HG02588 (cell line): Measurements from ENCODE around the gene MISP.

Experiments used
- ATAC-seq: cut with Tn5 transposase; IDR thresholded peaks from one replicate; pipeline ENCODE4 v1.9.1; 2021; ENCODE audit warnings: mild to moderate bottlenecking, moderate library complexity; ENCODE audit not compliant: unreplicated experiment

The MISP gene

GRCh38 chr19:772063-772462 is 21.2 kb downstream of the MISP start:
- ATAC-seq, result no peak

DNA sequence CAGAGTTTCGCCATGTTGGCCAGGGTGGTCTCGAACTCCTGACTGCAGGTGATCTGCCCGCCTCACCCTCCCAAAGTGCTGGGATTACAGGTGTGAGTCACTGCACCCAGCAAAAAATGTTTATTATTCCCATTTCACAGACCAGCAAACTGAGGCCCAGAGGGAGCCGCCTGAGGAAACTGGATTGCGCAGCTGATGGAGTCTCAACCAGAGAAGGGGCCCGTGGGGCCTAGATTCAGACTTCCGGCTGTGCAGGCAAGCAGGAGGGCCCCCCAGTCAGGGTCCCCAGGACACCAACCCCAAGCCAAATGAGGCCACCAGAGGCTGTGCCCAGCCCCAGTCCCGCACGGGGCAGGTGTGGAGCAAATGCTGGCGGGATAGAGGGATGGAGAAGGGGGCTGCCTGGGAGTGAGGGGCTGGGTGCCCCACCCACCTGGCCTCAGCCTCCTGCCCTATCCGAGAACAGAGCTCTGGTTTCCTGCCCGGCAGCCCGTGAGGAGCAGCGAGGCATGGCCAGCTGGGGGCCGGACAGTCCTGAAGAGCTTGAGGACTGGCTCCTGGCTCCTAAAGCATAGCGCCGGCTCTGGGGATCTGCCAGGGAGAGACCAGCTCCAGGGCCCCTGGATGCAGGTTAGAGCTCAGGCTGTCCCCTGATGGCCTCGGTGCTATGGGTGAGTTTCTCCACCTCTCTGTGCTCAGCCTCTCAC is 22.0 kb downstream of the MISP start:
- ATAC-seq, result no peak

DNA sequence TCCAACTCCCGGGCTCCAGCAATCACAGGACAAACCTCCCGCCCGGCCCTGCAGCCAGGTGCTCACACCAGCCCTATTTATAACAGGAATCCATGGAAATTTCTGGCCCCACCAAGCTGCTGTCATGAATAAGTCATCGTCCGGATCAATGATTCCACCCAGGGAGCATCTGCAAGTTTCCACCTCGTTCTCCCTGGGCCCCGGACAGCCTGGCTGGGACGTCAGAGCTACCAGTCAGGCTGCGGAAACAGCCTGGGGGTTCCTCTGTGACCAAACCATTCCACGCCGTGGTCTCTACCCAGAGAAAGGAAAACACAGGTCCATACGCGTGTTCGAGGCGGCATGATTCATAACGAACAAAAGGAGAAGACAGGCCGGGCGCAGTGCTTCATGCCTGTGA is 25.6 kb downstream of the MISP start:
- ATAC-seq, result no peak

- no peak for ATAC-seq
These were observed 28.2 kb downstream of the MISP start for GRCh38 chr19:778910-779653.

DNA sequence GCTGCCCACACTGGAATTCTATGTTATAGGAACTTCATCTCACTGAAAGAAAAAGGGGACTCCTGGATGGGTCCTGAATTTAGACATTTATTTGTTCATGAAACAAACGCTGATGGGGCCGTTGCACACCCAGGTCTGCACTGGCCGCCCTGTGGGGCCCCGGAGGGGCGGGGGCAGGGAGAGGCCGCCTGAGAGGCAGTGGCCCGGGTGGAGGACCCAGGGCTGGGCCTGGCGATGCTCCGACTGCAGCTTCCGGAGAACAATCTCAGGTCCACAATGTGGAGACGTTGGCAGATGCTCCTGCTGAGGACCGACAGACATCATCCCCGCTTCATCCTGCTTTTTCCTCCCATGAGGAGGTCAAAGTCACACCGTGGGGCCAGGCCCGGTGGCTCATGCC is 30.0 kb downstream of the MISP start:
- no peak for ATAC-seq

DNA sequence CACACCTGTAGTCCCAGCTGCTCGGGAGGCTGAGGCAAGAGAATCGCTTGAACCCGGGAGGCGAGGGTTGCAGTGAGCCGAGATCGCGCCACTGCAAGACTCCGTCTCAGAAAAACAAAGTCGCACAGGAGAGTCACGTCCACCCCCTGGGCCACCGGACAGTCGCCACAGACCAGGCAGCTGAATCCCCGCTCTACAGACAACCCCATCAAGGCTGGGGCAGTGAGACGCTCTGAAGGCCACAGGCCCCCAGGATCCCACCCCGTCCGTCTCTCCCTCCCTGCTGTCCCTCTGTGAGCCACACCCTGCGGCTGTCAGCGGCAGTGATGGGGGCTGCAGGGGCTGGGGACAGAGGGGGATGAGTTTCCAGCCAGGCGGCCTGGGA is 30.9 kb downstream of the MISP start:
- no peak for ATAC-seq

DNA sequence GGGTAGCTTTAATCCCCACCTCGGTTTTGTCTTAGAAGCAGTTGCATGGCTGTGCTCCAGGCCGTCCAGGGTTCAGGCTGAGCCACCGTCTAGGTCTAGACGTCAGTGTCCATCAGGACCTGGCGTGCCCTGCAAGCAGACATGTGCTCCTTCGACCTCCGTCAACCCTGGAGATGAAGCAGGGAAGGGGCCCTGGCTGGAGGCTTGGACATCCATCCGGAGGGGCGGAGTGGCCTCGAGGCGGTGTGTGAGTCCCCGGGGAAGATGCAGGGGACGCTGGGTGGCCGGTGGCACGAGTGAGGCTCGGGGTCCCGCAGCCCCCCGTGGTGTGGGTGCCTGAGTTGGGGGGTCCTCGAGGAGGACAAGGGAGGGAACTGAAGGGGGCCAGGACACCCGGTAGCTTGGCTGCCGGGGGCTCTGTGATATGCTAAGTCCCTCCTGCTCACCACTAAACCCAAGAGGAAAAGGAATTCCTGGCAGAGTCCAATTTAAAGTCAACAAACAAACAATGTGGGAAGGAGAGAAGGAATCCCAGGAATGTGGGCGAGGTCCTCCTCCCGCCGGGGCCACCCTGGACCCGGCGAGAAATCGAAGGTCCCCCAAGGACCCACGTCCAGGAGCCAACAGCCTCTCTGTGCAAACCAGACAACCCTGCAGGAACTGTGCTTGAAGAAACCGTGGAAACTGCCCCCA is 31.4 kb downstream of the MISP start:
- ATAC-seq, result no peak

DNA sequence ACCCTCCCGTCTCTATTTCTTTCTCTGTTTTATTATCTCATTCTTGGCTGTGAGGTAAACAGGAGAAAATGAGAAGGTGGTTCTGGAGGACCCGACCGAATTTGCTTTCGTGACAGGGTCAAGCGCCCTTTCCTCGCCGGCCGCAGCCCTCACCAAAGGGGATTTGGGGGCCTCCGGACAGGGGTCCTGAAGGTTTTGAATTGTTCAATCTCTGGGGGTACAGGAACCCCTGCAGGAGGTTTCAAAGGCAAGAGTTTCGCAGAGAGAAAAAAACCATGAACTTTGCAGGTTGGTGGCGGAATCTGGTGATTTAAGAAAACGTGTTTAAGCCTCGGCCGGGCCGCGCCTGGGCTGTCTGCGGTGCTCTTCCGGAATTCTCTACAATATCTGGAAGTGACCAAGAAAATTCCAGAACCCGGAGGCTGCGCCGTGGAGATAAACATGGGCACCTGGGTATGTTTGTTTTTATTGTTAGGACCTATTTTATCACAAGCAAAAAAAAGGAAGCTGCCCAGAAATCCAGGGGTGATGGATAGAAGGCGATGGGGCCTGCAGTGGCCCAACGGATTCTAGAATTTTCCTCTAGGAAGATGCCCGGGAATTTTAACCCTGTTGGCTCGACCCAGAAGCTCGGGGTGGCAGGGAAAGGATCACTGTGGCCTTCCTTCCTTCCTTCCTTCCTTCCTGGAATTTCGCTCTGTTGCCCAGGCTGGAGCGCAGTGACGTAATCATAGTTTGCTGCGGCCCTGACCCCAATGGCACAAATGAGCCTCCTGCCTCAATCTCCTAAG is 32.2 kb downstream of the MISP start:
- no peak for ATAC-seq

GRCh38 chr19:784541-784940 is 33.6 kb downstream of the MISP start:
- no peak for ATAC-seq

GRCh38 chr19:787536-787935 is 36.6 kb downstream of the MISP start:
- no peak for ATAC-seq

DNA sequence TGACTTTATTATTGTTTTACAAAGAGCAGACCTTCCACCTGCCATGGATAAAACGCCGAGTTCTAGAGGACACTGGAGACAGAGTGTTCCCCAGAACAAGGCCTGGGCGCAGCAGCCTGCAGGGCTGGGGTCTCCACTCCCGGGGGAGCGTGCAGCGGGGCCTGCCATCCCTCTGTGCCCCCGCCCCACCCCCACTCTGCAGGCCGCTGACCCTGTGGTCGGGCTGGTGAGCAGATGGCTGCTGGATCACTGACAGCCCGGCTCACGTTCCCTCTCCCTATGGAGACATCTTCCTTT is 37.7 kb downstream of the MISP start:
- no peak for ATAC-seq

GRCh38 chr19:788983-789700 is 38.2 kb downstream of the MISP start:
- ATAC-seq, result no peak

DNA sequence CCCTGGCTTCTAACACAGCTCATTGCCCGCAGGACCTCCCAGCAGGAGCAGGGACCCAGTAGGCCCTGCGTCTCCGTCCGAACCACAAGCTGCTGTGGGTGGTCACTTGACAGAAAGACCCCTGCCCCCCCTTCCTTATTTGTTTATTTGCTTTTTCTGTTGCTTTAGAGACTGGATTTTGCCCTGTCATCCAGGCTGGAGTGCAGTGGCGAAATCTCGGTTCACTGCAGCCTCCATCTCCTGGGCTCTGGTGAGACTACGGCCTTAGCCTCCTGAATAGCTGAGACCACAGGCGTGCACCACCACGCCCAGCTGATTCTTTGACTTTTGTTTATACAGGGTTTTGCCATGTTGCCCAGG is 38.8 kb downstream of the MISP start:
- ATAC-seq, result no peak

- no peak for ATAC-seq
These were observed 40.2 kb downstream of the MISP start for GRCh38 chr19:791007-791566.

DNA sequence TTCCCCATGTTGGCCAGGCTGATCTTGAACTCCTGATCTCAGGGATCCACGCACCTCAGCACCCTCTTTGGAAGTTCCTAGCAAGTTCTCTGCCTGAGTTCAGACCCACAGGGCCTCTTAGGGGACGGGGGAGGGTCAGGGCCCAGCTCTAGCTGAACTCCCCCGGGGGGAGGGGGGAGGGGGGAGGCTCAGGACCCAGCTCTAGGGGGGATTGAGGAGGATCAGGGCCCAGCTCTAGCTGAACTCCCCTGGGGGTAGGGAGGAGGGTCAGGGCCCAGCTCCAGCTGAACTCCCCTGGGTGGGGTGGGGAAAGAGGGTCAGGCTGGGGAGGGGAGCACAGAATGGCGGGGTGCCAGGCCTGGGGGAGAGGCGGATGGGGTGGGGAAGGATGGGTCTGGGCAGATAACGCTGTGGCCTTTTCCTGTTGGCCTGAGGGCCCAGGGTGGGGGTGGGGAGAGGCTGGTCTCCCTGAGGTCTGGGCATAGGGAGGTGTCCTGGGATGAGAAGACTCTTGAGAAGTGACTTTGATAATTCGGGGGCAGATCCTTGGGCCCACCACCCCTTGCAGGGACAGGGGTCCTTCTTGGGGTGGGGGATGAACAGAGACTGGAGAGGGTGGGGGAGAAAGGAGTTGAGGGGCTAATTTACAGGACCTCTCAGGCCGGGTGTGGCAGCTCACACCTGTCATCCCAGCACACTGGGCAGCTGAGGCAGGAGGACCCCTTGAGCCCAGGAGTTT is 40.8 kb downstream of the MISP start:
- ATAC-seq, result no peak

DNA sequence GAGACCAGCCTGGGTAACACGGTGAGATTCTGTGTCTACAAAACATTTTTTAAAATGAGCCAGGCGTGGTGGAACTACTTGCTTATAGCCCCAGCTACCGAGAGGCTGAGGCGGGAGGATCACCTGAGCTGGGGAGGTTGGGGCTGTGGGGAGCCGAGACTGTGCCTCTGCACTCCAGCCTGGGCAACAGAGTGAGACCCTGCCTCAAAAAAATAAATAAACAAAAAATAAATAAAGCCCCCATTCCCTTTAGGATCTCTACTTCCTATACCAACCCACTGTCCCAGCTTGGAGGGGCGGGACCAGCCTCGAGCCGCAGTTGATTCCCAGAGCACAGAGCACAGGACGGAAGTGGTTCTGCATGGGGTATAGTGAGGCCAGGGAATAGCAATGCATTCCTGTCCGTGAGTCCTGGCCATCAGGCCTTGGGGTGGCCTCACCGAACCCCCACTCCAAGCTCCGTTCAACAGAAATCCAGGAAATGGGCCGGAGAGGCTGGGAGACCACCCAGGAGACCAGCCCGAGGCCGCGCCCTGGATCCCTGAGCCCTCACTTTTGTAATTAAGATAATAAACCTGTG is 41.5 kb downstream of the MISP start:
- no peak for ATAC-seq

- no peak for ATAC-seq
These were observed 42.9 kb downstream of the MISP start for GRCh38 chr19:793806-794205.

- no peak for ATAC-seq
These were observed 44.2 kb downstream of the MISP start for GRCh38 chr19:795073-795611.
